HT-29 (cell line): Measurements from ENCODE around the gene ARHGAP11A. TPM values are rescaled to one million over a fixed set of nuclear protein-coding genes. Genes with fewer than 3 reads are reported as not detected.

Experiments used
- DNase-seq: peaks from one replicate; pipeline ENCODE4 v3.0.0-alpha.2; 2015; ENCODE audit warnings: low spot score
- small RNA-seq: library from RNA; depleted of rRNA; stranded (forward); fragments of <200 nt; gene quantifications from one replicate; pipeline ENCODE3, GENCODE V24; 2014
- total RNA-seq: library from RNA; depleted of rRNA; stranded (reverse); fragments of >200 nt; shearing (Covaris generic); gene quantifications from 2 replicates; pipeline ENCODE4 v1.2.3, GENCODE V29; 2014; rRNA removed

ARHGAP11A gene
- total RNA-seq, 1 experiment from 2014 or later, result 26.4 TPM

DNA sequence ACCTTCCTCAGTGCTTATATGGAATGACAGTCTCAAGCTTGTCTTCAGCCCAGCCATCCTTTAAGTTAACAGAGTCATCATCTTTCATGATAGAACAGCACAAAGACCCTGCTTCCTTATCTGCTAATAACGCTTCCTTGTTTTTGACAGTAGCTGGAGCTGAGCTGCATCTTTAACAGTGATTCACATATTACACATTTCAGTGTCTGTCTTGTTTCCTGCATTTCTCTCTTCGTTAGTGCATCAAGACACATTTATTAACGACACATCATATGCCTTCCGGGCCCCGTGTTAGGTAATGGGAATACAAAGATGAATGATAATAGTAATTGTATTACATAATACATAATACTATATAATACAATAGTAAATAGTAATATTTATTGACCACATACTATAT, 72.3 kb downstream of the ARHGAP11A start:
- DNase-seq, result no peak

DNA sequence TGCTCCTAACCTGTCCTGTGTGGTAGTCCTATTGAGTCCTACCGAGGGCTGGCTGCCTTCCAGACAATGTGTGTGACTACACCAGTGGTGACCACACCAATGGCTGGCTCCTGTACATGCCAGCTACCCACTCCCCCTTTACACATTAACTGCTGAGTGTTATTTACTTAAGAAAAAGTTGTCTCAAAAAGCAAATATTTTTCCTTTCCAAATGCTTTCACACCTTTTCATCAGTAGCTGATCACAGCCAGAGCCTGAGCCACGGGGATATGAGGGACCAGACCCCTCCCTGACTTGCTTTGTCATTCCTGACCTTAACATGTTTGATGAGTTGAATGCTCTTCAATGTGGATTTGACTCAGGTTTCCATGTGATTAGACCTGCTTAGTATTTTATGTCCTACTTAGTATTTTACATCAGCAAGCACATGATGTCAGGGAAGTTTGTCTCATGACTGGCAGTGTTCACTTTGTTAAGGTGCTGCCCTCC, 72.9 kb downstream of the ARHGAP11A start:
- no peak for DNase-seq

Small RNA genes within 50 kb of the gene (small RNA-seq; reads per million reads assigned to genes)
- not detected for gene RN7SL286P

Other genes with a start within 250 kb of the ARHGAP11A start
- gene GOLGA8K, start 212.2 kb upstream of the ARHGAP11A start, total RNA-seq, result not detected in 2 replicates
- gene GOLGA8O, start 159.9 kb upstream of the ARHGAP11A start, total RNA-seq, result not detected in 2 replicates
- gene GOLGA8N, start 22.0 kb upstream of the ARHGAP11A start, total RNA-seq, result not detected in 2 replicates
- gene SCG5, start 26.2 kb downstream of the ARHGAP11A start, total RNA-seq, result 0.25 and 0.37 TPM in 2 replicates
- not detected in 2 replicates for gene GREM1, start 102.5 kb downstream of the ARHGAP11A start, total RNA-seq